ENCODE measurements around the gene NSD1. TPM values are rescaled to one million over a fixed set of nuclear protein-coding genes. Genes with fewer than 3 reads are reported as not detected.

NSD1 gene
- total and polyA plus RNA-seq, 5 donors: 10.0 to 55.5 (median 49.0) TPM

GRCh38 chr5:177325868-177326381 is 192.4 kb downstream of the NSD1 start:
- Histone ChIP-seq H3K27ac (ENCODE audit: low read length) (no peak overlapping the region), H3K9me3 (ENCODE audit: control insufficient read depth, low read length) (no peaks in the 10 kb centered on the region), H3K4me3 (ENCODE audit: low read length) (no peak overlapping the region), H3K27me3 (ENCODE audit: control insufficient read depth, insufficient read depth) (no peaks in the 10 kb centered on the region), H3K4me1 (ENCODE audit: control insufficient read depth, insufficient read depth, low read length) (no peaks in the 10 kb centered on the region)
- 74% methylated on average over 1 of the region's 1 CpG for WGBS
- intact Hi-C loops (cut with DNase I): no loop called here
- peak in 1 of 3 donors; percentile 9 for DNase-seq
- ATAC-seq: no peak

GRCh38 chr5:177327539-177328522 is 194.3 kb downstream of the NSD1 start:
- Histone ChIP-seq H3K4me1 (ENCODE audit: control insufficient read depth, insufficient read depth, low read length) (no peaks in the 10 kb centered on the region), H3K27ac (ENCODE audit: low read length) (peak overlapping the region; percentile 39), H3K4me3 (ENCODE audit: low read length) (no peak overlapping the region), H3K27me3 (ENCODE audit: control insufficient read depth, insufficient read depth) (no peaks in the 10 kb centered on the region), H3K9me3 (ENCODE audit: control insufficient read depth, low read length) (no peaks in the 10 kb centered on the region)
- intact Hi-C loops (cut with DNase I): no loop called here
- WGBS: 66% methylated on average over 28 of the region's 28 CpGs
- ATAC-seq: peak; percentile 90 to 95
- DNase-seq: peak; percentile 72 to 84 (median 81)

- no peaks in the 10 kb centered on the region for H3K4me1 ChIP-seq (ENCODE audit: control insufficient read depth, insufficient read depth, low read length)
- no peak overlapping the region for H3K27ac ChIP-seq (ENCODE audit: low read length)
- WGBS: 91% methylated on average over 19 of the region's 19 CpGs
- no peaks in the 10 kb centered on the region for H3K9me3 ChIP-seq (ENCODE audit: control insufficient read depth, low read length)
- H3K4me3 ChIP-seq (ENCODE audit: low read length): no peak overlapping the region
- DNase-seq (peak in 1 of 3 donors; percentile 23), ATAC-seq (no peak)
- no peaks in the 10 kb centered on the region for H3K27me3 ChIP-seq (ENCODE audit: control insufficient read depth, insufficient read depth)
- intact Hi-C loops (cut with DNase I): no loop called here
Observed at GRCh38 chr5:177328545-177329231, 195.1 kb downstream of the NSD1 start.

GRCh38 chr5:177329883-177330282 is 196.3 kb downstream of the NSD1 start:
- H3K27ac ChIP-seq (ENCODE audit: low read length): no peak overlapping the region
- intact Hi-C loops (cut with DNase I): no loop called here
- 86% methylated on average over 6 of the region's 6 CpGs for WGBS
- DNase-seq: peak in 1 of 3 donors; percentile 32
- no peaks in the 10 kb centered on the region for H3K4me1 ChIP-seq (ENCODE audit: control insufficient read depth, insufficient read depth, low read length)
- ATAC-seq: no peak
- no peaks in the 10 kb centered on the region for H3K27me3 ChIP-seq (ENCODE audit: control insufficient read depth, insufficient read depth)
- no peak overlapping the region for H3K4me3 ChIP-seq (ENCODE audit: low read length)
- H3K9me3 ChIP-seq (ENCODE audit: control insufficient read depth, low read length): no peaks in the 10 kb centered on the region

- Histone ChIP-seq H3K4me1 (ENCODE audit: control insufficient read depth, insufficient read depth, low read length) (no peaks in the 10 kb centered on the region), H3K4me3 (ENCODE audit: low read length) (no peak overlapping the region), H3K27me3 (ENCODE audit: control insufficient read depth, insufficient read depth) (no peaks in the 10 kb centered on the region), H3K9me3 (ENCODE audit: control insufficient read depth, low read length) (no peaks in the 10 kb centered on the region), H3K27ac (ENCODE audit: low read length) (no peak overlapping the region)
- 77% methylated on average over 27 of the region's 27 CpGs for WGBS
- ATAC-seq (no peak), DNase-seq (peak in 1 of 3 donors; percentile 57)
- intact Hi-C loops (cut with DNase I): no loop called here
Observed at GRCh38 chr5:177330991-177331842, 197.6 kb downstream of the NSD1 start.

- intact Hi-C loops (cut with DNase I): no loop called here
- peak in 1 of 3 donors; percentile 66 for DNase-seq
- no peak for ATAC-seq
- Histone ChIP-seq H3K27ac (ENCODE audit: low read length) (no peak overlapping the region), H3K9me3 (ENCODE audit: control insufficient read depth, low read length) (no peaks in the 10 kb centered on the region), H3K4me1 (ENCODE audit: control insufficient read depth, insufficient read depth, low read length) (no peaks in the 10 kb centered on the region), H3K27me3 (ENCODE audit: control insufficient read depth, insufficient read depth) (no peaks in the 10 kb centered on the region), H3K4me3 (ENCODE audit: low read length) (no peak overlapping the region)
- 90% methylated on average over 35 of the region's 35 CpGs for WGBS
Observed at GRCh38 chr5:177332031-177332895, 198.7 kb downstream of the NSD1 start.

GRCh38 chr5:177332896-177333260 is 199.3 kb downstream of the NSD1 start:
- no peaks in the 10 kb centered on the region for H3K27me3 ChIP-seq (ENCODE audit: control insufficient read depth, insufficient read depth)
- no peak overlapping the region for H3K27ac ChIP-seq (ENCODE audit: low read length)
- H3K4me3 ChIP-seq (ENCODE audit: low read length): no peak overlapping the region
- WGBS: 88% methylated on average over 13 of the region's 13 CpGs
- intact Hi-C loops (cut with DNase I): no loop called here
- DNase-seq: no peak
- no peaks in the 10 kb centered on the region for H3K4me1 ChIP-seq (ENCODE audit: control insufficient read depth, insufficient read depth, low read length)
- H3K9me3 ChIP-seq (ENCODE audit: control insufficient read depth, low read length): no peaks in the 10 kb centered on the region
- ATAC-seq: no peak

- Histone ChIP-seq H3K9me3 (ENCODE audit: control insufficient read depth, low read length) (no peaks in the 10 kb centered on the region), H3K27ac (ENCODE audit: low read length) (no peak overlapping the region), H3K4me3 (ENCODE audit: low read length) (no peak overlapping the region), H3K27me3 (ENCODE audit: control insufficient read depth, insufficient read depth) (no peaks in the 10 kb centered on the region), H3K4me1 (ENCODE audit: control insufficient read depth, insufficient read depth, low read length) (no peaks in the 10 kb centered on the region)
- 88% methylated on average over 16 of the region's 16 CpGs for WGBS
- no peak for ATAC-seq
- peak in 1 of 3 donors; percentile 31 for DNase-seq
- intact Hi-C loops (cut with DNase I): no loop called here
Observed at GRCh38 chr5:177333420-177334154, 200.0 kb downstream of the NSD1 start.

- intact Hi-C loops (cut with DNase I): no loop called here
- Histone ChIP-seq H3K9me3 (ENCODE audit: control insufficient read depth, low read length) (no peaks in the 10 kb centered on the region), H3K27ac (ENCODE audit: low read length) (no peak overlapping the region), H3K4me3 (ENCODE audit: low read length) (no peak overlapping the region), H3K27me3 (ENCODE audit: control insufficient read depth, insufficient read depth) (no peaks in the 10 kb centered on the region), H3K4me1 (ENCODE audit: control insufficient read depth, insufficient read depth, low read length) (no peaks in the 10 kb centered on the region)
- no peak for ATAC-seq
- peak in 1 of 3 donors; percentile 45 for DNase-seq
- 82% methylated on average over 15 of the region's 15 CpGs for WGBS
Observed at GRCh38 chr5:177334155-177334551, 200.6 kb downstream of the NSD1 start.
